ENCODE measurements around the gene INO80B.

GRCh38 chr2:74427551-74427950 is 27.3 kb upstream of the INO80B start:
- TF ChIP-seq REST (IDR thresholded peaks at IDR 0.05; ENCODE audit: insufficient read depth in 1 of 2, low read depth in 2 of 2, low read length in 2 of 2) (no peak), TAF1 (IDR thresholded peaks at IDR 0.05; ENCODE audit: borderline replicate concordance, insufficient read depth, low read length) (no peak), POLR2AphosphoS5 (IDR thresholded peaks at IDR 0.05; ENCODE audit: low read depth, low read length) (no peak), SIN3A (IDR thresholded peaks at IDR 0.05; ENCODE audit: borderline replicate concordance, insufficient read depth, low read length) (no peak), FOXP2 (optimal IDR thresholded peaks at IDR 0.05; ENCODE audit: borderline replicate concordance, extremely low read depth, extremely low read length, insufficient read depth) (no peak)

Measured in PFSK-1 (cell line).